Measurements from ENCODE around the gene LASP1NB.
"Not testable (repeated sequence)": the region's sequence is repeated elsewhere in the genome, so short reads cannot be mapped to it uniquely, and the experiment has no call there.

LASP1NB gene

GRCh38 chr17:38967290-38967738 lies 41.9 kb downstream of the LASP1NB start, which contains the start of gene FBXO47:
Gene FBXO47, minus strand, starts transcription at chr17:38967403. Its CDS starts 4,378 bp downstream, at chr17:38963025.
- peak; percentile 73 for DNase-seq (ENCODE audit: low read depth)

GRCh38 chr17:38969281-38969680 lies 43.9 kb downstream of the LASP1NB start:
- no peak for DNase-seq (ENCODE audit: low read depth)

GRCh38 chr17:38970128-38970527 lies 44.7 kb downstream of the LASP1NB start:
- DNase-seq (ENCODE audit: low read depth) = no peak

GRCh38 chr17:38970804-38971203 lies 45.4 kb downstream of the LASP1NB start:
- DNase-seq (ENCODE audit: low read depth) = no peak

GRCh38 chr17:38976187-38976551 lies 50.8 kb downstream of the LASP1NB start:
- DNase-seq (ENCODE audit: low read depth) = not testable (repeated sequence)

GRCh38 chr17:38978180-38978579 lies 52.8 kb downstream of the LASP1NB start:
- no peak for DNase-seq (ENCODE audit: low read depth)
